ENCODE results near the gene SEC63.
"Not testable (repeated sequence)": the region's sequence is repeated elsewhere in the genome, so short reads cannot be mapped to it uniquely, and the experiment has no call there.

SEC63 gene

GRCh38 chr6:107917451-107918375 lies 40.3 kb downstream of the SEC63 start:
- no peak overlapping the region for H3K4me2 ChIP-seq (ENCODE audit: low read length)
- no peaks in the 10 kb centered on the region for H4K20me1 ChIP-seq (ENCODE audit: insufficient read depth, low read length)
- no peaks in the 10 kb centered on the region for H3K9me2 ChIP-seq (ENCODE audit: low read depth, low read length)
- H3K79me2 ChIP-seq (ENCODE audit: insufficient read depth, low read length): no peaks in the 10 kb centered on the region
- no peak overlapping the region for H3K27ac ChIP-seq (ENCODE audit: low read depth, low read length, poor library complexity, severe bottlenecking)
- peaks cover 17% of the 10 kb centered on the region for H3K9me3 ChIP-seq (ENCODE audit: low read length)
- no peak overlapping the region for H2AFZ ChIP-seq (ENCODE audit: low read length)
- no peak overlapping the region for H3K4me3 ChIP-seq (ENCODE audit: low read depth, low read length, poor library complexity, severe bottlenecking)
- TF ChIP-seq CTCF (IDR thresholded peaks at IDR 0.05; ENCODE audit: low read length): no peak
- TF ChIP-seq EZH2 (IDR thresholded peaks at IDR 0.05; ENCODE audit: borderline replicate concordance, low read length): no peak
- peaks cover 89% of the 10 kb centered on the region for H3K36me3 ChIP-seq (ENCODE audit: insufficient read depth, low read length)
- H3K27me3 ChIP-seq (ENCODE audit: insufficient read depth, low read length): no peaks in the 10 kb centered on the region
- H3K9ac ChIP-seq (ENCODE audit: low read length): no peak overlapping the region
- no peaks in the 10 kb centered on the region for H3K4me1 ChIP-seq (ENCODE audit: insufficient read depth, low read length, severe bottlenecking)
- no peaks in the 10 kb centered on the region for H3F3A ChIP-seq (ENCODE audit: insufficient read depth, low read length)

- H3K27ac ChIP-seq (ENCODE audit: low read depth, low read length, poor library complexity, severe bottlenecking); H3K27me3 ChIP-seq (ENCODE audit: insufficient read depth, low read length); H4K20me1 ChIP-seq (ENCODE audit: insufficient read depth, low read length); H3F3A ChIP-seq (ENCODE audit: insufficient read depth, low read length); H3K4me3 ChIP-seq (ENCODE audit: low read depth, low read length, poor library complexity, severe bottlenecking); H3K4me1 ChIP-seq (ENCODE audit: insufficient read depth, low read length, severe bottlenecking); H3K4me2 ChIP-seq (ENCODE audit: low read length); H3K79me2 ChIP-seq (ENCODE audit: insufficient read depth, low read length); H3K9me2 ChIP-seq (ENCODE audit: low read depth, low read length); H2AFZ ChIP-seq (ENCODE audit: low read length); H3K9ac ChIP-seq (ENCODE audit: low read length): not testable (repeated sequence)
- Histone ChIP-seq H3K36me3 (ENCODE audit: insufficient read depth, low read length) (peaks cover 88% of the 10 kb centered on the region), H3K9me3 (ENCODE audit: low read length) (peaks cover 17% of the 10 kb centered on the region)
Observed at GRCh38 chr6:107916961-107917360, 41.0 kb downstream of the SEC63 start.

- Histone ChIP-seq H3K9me3 (ENCODE audit: low read length) (no peaks in the 10 kb centered on the region), H3K27me3 (ENCODE audit: insufficient read depth, low read length) (no peaks in the 10 kb centered on the region), H3K79me2 (ENCODE audit: insufficient read depth, low read length) (no peaks in the 10 kb centered on the region), H3K27ac (ENCODE audit: low read depth, low read length, poor library complexity, severe bottlenecking) (no peak overlapping the region), H3K4me3 (ENCODE audit: low read depth, low read length, poor library complexity, severe bottlenecking) (no peak overlapping the region), H3F3A (ENCODE audit: insufficient read depth, low read length) (no peaks in the 10 kb centered on the region), H3K4me1 (ENCODE audit: insufficient read depth, low read length, severe bottlenecking) (no peaks in the 10 kb centered on the region), H3K9ac (ENCODE audit: low read length) (no peak overlapping the region), H3K36me3 (ENCODE audit: insufficient read depth, low read length) (peaks cover 88% of the 10 kb centered on the region), H3K4me2 (ENCODE audit: low read length) (no peak overlapping the region), H4K20me1 (ENCODE audit: insufficient read depth, low read length) (no peaks in the 10 kb centered on the region), H2AFZ (ENCODE audit: low read length) (no peak overlapping the region), H3K9me2 (ENCODE audit: low read depth, low read length) (no peaks in the 10 kb centered on the region)
- no peak for TF ChIP-seq CTCF (IDR thresholded peaks at IDR 0.05; ENCODE audit: low read length)
- TF ChIP-seq EZH2 (IDR thresholded peaks at IDR 0.05; ENCODE audit: borderline replicate concordance, low read length): no peak
Observed at GRCh38 chr6:107911692-107912091, 46.3 kb downstream of the SEC63 start.

Measured in OCI-LY1 (cell line).